IMR-90 (cell line): Measurements from ENCODE around the gene IL13RA1. TPM values are rescaled to one million over a fixed set of nuclear protein-coding genes. Genes with fewer than 3 reads are reported as not detected.
A peak's percentile ranks its signal among the peaks of the same experiment; 100 is the strongest.

Experiments
- ATAC-seq: fragments of 200-7000 bp; cut with Tn5 transposase; 2 replicates; pipeline ENCODE4 v1.9.1; 2020; ENCODE audit warnings: low read depth, mild to moderate bottlenecking, moderate library complexity
- BruUV-seq: library from RNA; stranded (reverse); fragments of 400-500 nt; replicated peaks from 2 replicates; lab custom pipeline; 2021; lab: Mats Ljungman, UMichigan
- CTCF ChIA-PET: fragments of 300-600 bp; formaldehyde crosslinking; extraction: SDS; loops from one replicate; lab custom pipeline; 2021; ENCODE audit warnings: antibody characterized with exemption; lab: Yijun Ruan, JAX
- POLR2A ChIA-PET: fragments of 300-600 bp; sonication (Branson Sonifier 250); formaldehyde crosslinking; loops from one replicate; lab custom pipeline; 2022; ENCODE audit warnings: antibody characterized with exemption; ENCODE audit not compliant: unreplicated experiment; lab: Charles Lee
- DNase-seq: peaks from one replicate; pipeline ENCODE4 v3.0.0; 2013
- H2AFZ ChIP-seq: replicated peaks from 2 replicates; pipeline ENCODE3; 2013; ENCODE audit warnings: low read length, mild to moderate bottlenecking; ENCODE audit not compliant: poor library complexity
- H2AK5ac ChIP-seq: 2 replicates; pipeline ENCODE4 v1.6.1; 2013; ENCODE audit warnings: low read depth, low read length, inconsistent platforms
- H2AK9ac ChIP-seq: replicated peaks from 2 replicates; pipeline ENCODE3; 2013; ENCODE audit warnings: mild to moderate bottlenecking, low read depth, low read length, moderate library complexity; ENCODE audit not compliant: poor library complexity
- H2BK120ac ChIP-seq: 2 replicates; pipeline ENCODE4 v1.6.1; 2013; ENCODE audit warnings: low read depth, low read length, inconsistent platforms
- H2BK15ac ChIP-seq: 3 replicates; pipeline ENCODE4 v1.6.1; 2013; ENCODE audit warnings: low read depth, low read length, inconsistent platforms
- H2BK20ac ChIP-seq: 2 replicates; pipeline ENCODE4 v1.6.1; 2013; ENCODE audit warnings: low read depth, mild to moderate bottlenecking, inconsistent platforms, low read length, moderate library complexity
- H2BK5ac ChIP-seq: 2 replicates; pipeline ENCODE4 v1.6.1; 2013; ENCODE audit warnings: mild to moderate bottlenecking, low read depth, low read length, inconsistent platforms; ENCODE audit not compliant: poor library complexity, severe bottlenecking
- H3K14ac ChIP-seq: replicated peaks from 2 replicates; pipeline ENCODE4 v1.6.1; 2013; ENCODE audit warnings: low read depth, low read length, inconsistent platforms
- H3K18ac ChIP-seq: 2 replicates; pipeline ENCODE4 v1.6.1; 2013; ENCODE audit warnings: low read depth, low read length, control low read depth
- H3K23ac ChIP-seq: 2 replicates; pipeline ENCODE4 v1.6.1; 2013; ENCODE audit warnings: low read depth, low read length, inconsistent platforms
- H3K27ac ChIP-seq: 2 replicates; pipeline ENCODE4 v1.5.1; 2013; ENCODE audit warnings: mild to moderate bottlenecking, control low read depth, low read length; ENCODE audit not compliant: insufficient read depth
- H3K27me3 ChIP-seq: 2 replicates; pipeline ENCODE4 v1.6.1; 2013; ENCODE audit warnings: low read length; ENCODE audit not compliant: control insufficient read depth, insufficient read depth
- H3K36me3 ChIP-seq: 2 replicates; pipeline ENCODE4 v1.6.1; 2013; ENCODE audit warnings: low read length, mixed read lengths; ENCODE audit not compliant: control insufficient read depth, insufficient read depth
- H3K4ac ChIP-seq: 2 replicates; pipeline ENCODE4 v1.6.1; 2013; ENCODE audit warnings: low read depth, low read length, inconsistent platforms
- H3K4me1 ChIP-seq: 2 replicates; pipeline ENCODE4 v1.6.1; 2013; ENCODE audit warnings: low read length, mixed read lengths; ENCODE audit not compliant: control insufficient read depth, insufficient read depth
- H3K4me2 ChIP-seq: 2 replicates; pipeline ENCODE4 v1.6.1; 2013; ENCODE audit warnings: low read depth, mild to moderate bottlenecking, control low read depth, low read length, moderate library complexity
- H3K4me3 ChIP-seq: 2 replicates; pipeline ENCODE4 v1.5.1; 2013; ENCODE audit warnings: low read depth, mild to moderate bottlenecking, control low read depth, low read length, moderate library complexity; ENCODE audit not compliant: insufficient read depth
- H3K56ac ChIP-seq: 2 replicates; pipeline ENCODE4 v1.6.1; 2013; ENCODE audit warnings: low read length, inconsistent platforms; ENCODE audit not compliant: insufficient read depth; ENCODE audit errors: extremely low read depth
- H3K79me1 ChIP-seq, 2 experiments: 2 replicates each; pipeline ENCODE4 v1.6.1; 2013; ENCODE audit warnings: low read length in 2 of 2, inconsistent platforms in 1 of 2, low read depth in 1 of 2
- H3K9ac ChIP-seq: 2 replicates; pipeline ENCODE4 v1.6.1; 2013; ENCODE audit warnings: low read depth, low read length, control low read depth
- H3K9me1 ChIP-seq: 2 replicates; pipeline ENCODE4 v1.6.1; 2013; ENCODE audit warnings: low read length, inconsistent platforms; ENCODE audit not compliant: insufficient read depth
- H3K9me3 ChIP-seq: 2 replicates; pipeline ENCODE4 v1.6.1; 2013; ENCODE audit warnings: low read length; ENCODE audit not compliant: control insufficient read depth, insufficient read depth
- H4K20me1 ChIP-seq: 2 replicates; pipeline ENCODE4 v1.6.1; 2013; ENCODE audit warnings: low read length, inconsistent platforms; ENCODE audit not compliant: insufficient read depth
- H4K5ac ChIP-seq: 2 replicates; pipeline ENCODE4 v1.6.1; 2013; ENCODE audit warnings: mild to moderate bottlenecking, low read depth, low read length, control low read depth
- H4K8ac ChIP-seq, 2 experiments: 2 replicates each; pipeline ENCODE4 v1.6.1; 2013; ENCODE audit warnings: low read depth in 2 of 2, low read length in 2 of 2, control low read depth in 1 of 2, inconsistent platforms in 1 of 2
- H4K91ac ChIP-seq: 2 replicates; pipeline ENCODE4 v1.6.1; 2013; ENCODE audit warnings: low read depth, low read length, inconsistent platforms; ENCODE audit not compliant: insufficient read depth
- BHLHE40 ChIP-seq: fragments of 150-350 bp; IDR thresholded peaks from 2 replicates; pipeline ENCODE4 v1.6.1; 2016; ENCODE audit warnings: mild to moderate bottlenecking, low read depth, low read length
- CEBPB ChIP-seq: IDR thresholded peaks from 2 replicates; pipeline ENCODE4 v1.6.1; 2012; ENCODE audit warnings: low read depth, low read length, improper control_type of control experiment
- WGBS, 2 experiments: methylation state at CpG; one replicate each; pipeline versions ENCODE4 v1.1.5 to v1.1.7; 2013; ENCODE audit warnings: missing lambda C conversion rate in 2 of 2; ENCODE audit not compliant: insufficient read length in 1 of 2; ENCODE audit errors: extremely low coverage in 2 of 2; 5-methylcytosine and 5-hydroxymethylcytosine counted together
- dilution Hi-C: fragments of 300-500 bp; cut with HindIII; formaldehyde crosslinking; loops from one replicate; pipeline ENCODE4 v1.14.3; 2018; ENCODE audit warnings: low sequenced_read_pairs; ENCODE audit not compliant: unreplicated experiment
- in situ Hi-C: fragments of 300-500 bp; cut with MboI; formaldehyde crosslinking; loops from 3 replicates; pipeline ENCODE4 v1.14.3; 2019; ENCODE audit warnings: low sequenced_read_pairs, inconsistent platforms, mixed read lengths
- intact Hi-C: fragments of 100-400 bp; cut with micrococcal nuclease; formaldehyde crosslinking; loops from 2 replicates; pipeline ENCODE4 v1.10.0; 2022
- polyA plus RNA-seq, 3 experiments: library from polyadenylated mRNA; depleted of rRNA; stranded (reverse); fragments of >200 nt; gene quantifications; 2 replicates each; pipeline ENCODE4 v1.2.3, GENCODE V29; 2012; ENCODE audit warnings: low replicate concordance in 1 of 3
- total RNA-seq: library from RNA; depleted of rRNA; stranded (reverse); fragments of >200 nt; gene quantifications from 2 replicates; pipeline ENCODE4 v1.2.3, GENCODE V29; 2012

Gene IL13RA1
- total and polyA plus RNA-seq, 2 of the 4 experiments (the other 2 are of a cell fraction) = 24.2 to 31.7 TPM

GRCh38 chrX:118745570-118745969 lies 18.2 kb downstream of the IL13RA1 start:
- POLR2A ChIA-PET = interaction anchor here (0.7 kb wide), 1 partner anchor 18 kb away, joined by 3 read pairs; the partner anchor contains the start of gene IL13RA1
- ATAC-seq (peak; percentile 56), DNase-seq (peak; percentile 42)
- in situ Hi-C loops = no loop called here
- no peak overlapping the region for H2BK120ac ChIP-seq
- intact Hi-C loops = no loop called here
- H3K9ac ChIP-seq = no peak overlapping the region
- peaks cover 2% of the 10 kb centered on the region; the same call in 1 of the 2 replicates for H3K4me1 ChIP-seq
- TF ChIP-seq CEBPB = peak; percentile 75
- no peak for TF ChIP-seq BHLHE40
- H3K9me1 ChIP-seq = peaks cover 2% of the 10 kb centered on the region; the same call in 1 of the 2 replicates
- H3K27me3 ChIP-seq = no peaks in the 10 kb centered on the region
- H3K4ac ChIP-seq = peak overlapping the region; percentile 6; the same call in 1 of the 2 replicates
- no peak overlapping the region for H2BK15ac ChIP-seq
- dilution Hi-C loops = no loop called here
- BruUV-seq = no TSS peak
- peak overlapping the region; percentile 77 for H2BK5ac ChIP-seq
- H3K56ac ChIP-seq = no peak overlapping the region
- H4K20me1 ChIP-seq = no peaks in the 10 kb centered on the region
- H3K23ac ChIP-seq = no peak overlapping the region
- no peak overlapping the region for H2AFZ ChIP-seq
- H3K36me3 ChIP-seq = peaks cover 4% of the 10 kb centered on the region; the same call in 1 of the 2 replicates
- H3K4me3 ChIP-seq = no peak overlapping the region
- CTCF ChIA-PET = interaction anchor here (0.5 to 1.5 kb wide), 2 partner anchors 44 to 102 kb away, joined by 3 read pairs; no protein-coding TSS in a partner anchor
- no peak overlapping the region for H2AK9ac ChIP-seq
- H4K8ac ChIP-seq = no peak overlapping the region
- no peak overlapping the region for H4K91ac ChIP-seq
- H3K27ac ChIP-seq = peak overlapping the region; percentile 71; the same call in 1 of the 2 replicates
- H3K79me1 ChIP-seq = peaks cover 8 to 15% of the 10 kb centered on the region in 2 experiments; a peak in 3 of 4 replicates
- H3K4me2 ChIP-seq = peak overlapping the region; percentile 27; the same call in 1 of the 2 replicates
- no peak overlapping the region for H2BK20ac ChIP-seq
- no peak overlapping the region for H4K5ac ChIP-seq
- H2AK5ac ChIP-seq = no peak overlapping the region
- no peak overlapping the region for H3K14ac ChIP-seq
- H3K18ac ChIP-seq = no peak overlapping the region
- no peaks in the 10 kb centered on the region for H3K9me3 ChIP-seq
- no CpG with 5 or more reads among the region's 2 CpGs for WGBS, 2 experiments
